GM18505 (cell line): ENCODE data around the gene TP53TG3B.
"Not testable (repeated sequence)": the region's sequence is repeated elsewhere in the genome, so short reads cannot be mapped to it uniquely, and the experiment has no call there.

ENCODE experiments used
- ATAC-seq: cut with Tn5 transposase; IDR thresholded peaks from one replicate; pipeline ENCODE4 v1.9.1; 2021; ENCODE audit not compliant: unreplicated experiment

The TP53TG3B gene, protein sequence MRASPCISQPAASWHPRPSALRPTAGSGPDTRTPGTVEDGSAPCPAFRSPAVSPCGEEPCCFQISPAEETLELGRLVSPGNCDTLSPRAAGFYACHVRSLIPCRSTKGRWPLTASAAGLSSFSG

DNA sequence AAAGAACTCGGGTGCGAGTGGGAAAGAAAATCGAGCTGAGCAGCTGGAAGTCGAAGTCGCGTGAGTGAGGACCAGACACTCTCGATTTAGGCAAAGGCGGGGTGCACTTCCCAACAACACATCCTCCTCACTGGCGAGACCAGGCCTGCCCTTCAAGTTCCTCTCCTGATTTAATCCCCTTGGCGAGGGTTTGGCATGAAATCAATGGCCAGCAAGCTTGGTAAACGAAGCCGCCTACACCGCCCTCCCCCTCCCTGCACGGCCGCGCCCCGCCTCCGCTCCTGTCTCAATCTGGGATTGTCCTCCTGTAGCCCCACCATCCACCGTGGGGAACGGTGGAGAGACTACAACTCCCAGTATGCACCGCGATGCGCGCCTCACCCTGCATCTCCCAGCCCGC is at the start of gene TP53TG3B:
Gene TP53TG3B (plus strand): TSS at position 301 of the 400 bp plus-strand sequence. CDS start 68 bp downstream, at position 369.
- not testable (repeated sequence) for ATAC-seq

DNA sequence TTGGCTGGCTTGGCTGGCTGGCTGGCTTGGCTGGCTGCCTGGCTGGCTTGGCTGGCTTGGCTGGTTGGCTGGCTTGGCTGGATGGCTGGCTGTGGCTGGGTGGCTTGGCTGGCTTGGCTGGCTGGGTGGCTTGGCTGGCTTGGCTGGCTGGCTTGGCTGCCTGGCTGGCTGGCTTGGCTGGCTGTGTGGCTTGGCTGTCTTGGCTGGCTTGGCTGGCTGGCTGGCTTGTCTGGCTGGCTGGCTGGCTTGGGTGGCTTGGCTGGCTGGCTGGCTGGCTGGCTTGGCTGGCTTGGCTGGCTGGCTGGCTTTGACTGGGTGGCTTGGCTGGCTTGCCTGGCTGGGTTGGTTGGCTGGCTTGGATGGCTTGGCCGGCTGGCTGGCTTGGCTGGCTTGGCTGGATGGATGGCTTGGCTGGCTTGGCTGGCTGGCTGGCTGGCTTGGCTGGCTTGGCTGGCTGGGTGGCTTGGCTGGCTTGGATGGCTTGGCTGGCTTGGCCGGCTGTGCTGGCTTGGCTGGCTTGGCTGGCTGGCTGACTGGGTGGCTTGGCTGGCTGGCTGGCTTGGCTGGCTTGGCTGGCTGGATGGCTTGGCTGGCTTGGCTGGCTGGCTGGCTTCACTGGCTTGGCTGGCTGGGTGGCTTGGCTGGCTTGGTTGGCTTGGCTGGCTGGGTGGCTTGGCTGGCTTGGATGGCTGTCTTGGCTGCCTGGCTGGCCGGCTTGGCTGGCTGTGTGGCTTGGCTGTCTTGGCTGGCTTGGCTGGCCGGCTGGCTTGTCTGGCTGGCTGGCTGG is 24.2 kb upstream of the TP53TG3B start:
- ATAC-seq, result not testable (repeated sequence)

DNA sequence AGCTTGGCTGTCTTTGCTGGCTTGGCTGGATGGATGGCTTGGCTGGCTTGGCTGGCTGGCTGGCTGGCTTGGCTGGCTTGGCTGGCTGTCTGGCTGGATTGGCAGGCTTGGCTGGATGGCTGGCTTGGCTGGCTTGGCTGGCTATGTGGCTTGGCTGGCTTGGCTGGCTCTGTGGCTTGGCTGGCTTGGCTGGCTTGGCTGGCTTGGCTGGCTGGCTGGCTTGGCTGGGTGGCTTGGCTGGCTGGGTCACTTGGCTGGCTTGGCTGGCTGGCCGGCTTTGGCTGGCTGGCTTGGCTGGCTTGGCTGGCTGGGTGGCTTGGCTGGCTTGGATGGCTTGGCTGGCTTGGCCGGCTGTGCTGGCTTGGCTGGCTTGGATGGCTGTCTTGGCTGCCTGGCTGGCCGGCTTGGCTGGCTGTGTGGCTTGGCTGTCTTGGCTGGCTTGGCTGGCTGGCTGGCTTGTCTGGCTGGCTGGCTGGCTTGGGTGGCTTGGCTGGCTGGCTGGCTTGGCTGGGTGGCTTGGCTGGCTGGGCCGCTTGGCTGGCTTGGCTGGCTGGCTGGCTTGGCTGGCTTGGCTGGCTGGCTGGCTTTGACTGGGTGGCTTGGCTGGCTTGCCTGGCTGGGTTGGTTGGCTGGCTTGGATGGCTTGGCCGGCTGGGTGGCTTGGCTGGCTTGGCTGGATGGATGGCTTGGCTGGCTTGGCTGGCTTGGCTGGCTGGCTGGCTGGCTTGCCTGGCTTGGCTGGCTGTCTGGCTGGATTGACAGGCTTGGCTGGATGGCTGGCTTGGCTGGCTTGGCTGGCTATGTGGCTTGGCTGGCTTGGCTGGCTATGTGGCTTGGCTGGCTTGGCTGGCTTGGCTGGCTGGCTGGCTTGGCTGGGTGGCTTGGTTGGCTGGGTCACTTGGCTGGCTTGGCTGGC is 22.8 kb upstream of the TP53TG3B start:
- not testable (repeated sequence) for ATAC-seq

DNA sequence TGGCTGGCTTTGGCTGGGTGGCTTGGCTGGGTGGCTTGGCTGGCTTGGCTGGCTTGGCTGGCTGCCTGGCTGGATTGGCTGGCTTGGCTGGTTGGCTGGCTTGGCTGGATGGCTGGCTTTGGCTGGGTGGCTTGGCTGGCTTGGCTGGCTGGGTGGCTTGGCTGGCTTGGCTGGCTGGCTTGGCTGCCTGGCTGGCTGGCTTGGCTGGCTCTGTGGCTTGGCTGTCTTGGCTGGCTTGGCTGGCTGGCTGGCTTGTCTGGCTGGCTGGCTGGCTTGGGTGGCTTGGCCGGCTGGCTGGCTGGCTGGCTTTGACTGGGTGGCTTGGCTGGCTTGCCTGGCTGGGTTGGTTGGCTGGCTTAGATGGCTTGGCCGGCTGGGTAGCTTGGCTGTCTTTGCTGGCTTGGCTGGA is 22.1 kb upstream of the TP53TG3B start:
- ATAC-seq, result not testable (repeated sequence)

DNA sequence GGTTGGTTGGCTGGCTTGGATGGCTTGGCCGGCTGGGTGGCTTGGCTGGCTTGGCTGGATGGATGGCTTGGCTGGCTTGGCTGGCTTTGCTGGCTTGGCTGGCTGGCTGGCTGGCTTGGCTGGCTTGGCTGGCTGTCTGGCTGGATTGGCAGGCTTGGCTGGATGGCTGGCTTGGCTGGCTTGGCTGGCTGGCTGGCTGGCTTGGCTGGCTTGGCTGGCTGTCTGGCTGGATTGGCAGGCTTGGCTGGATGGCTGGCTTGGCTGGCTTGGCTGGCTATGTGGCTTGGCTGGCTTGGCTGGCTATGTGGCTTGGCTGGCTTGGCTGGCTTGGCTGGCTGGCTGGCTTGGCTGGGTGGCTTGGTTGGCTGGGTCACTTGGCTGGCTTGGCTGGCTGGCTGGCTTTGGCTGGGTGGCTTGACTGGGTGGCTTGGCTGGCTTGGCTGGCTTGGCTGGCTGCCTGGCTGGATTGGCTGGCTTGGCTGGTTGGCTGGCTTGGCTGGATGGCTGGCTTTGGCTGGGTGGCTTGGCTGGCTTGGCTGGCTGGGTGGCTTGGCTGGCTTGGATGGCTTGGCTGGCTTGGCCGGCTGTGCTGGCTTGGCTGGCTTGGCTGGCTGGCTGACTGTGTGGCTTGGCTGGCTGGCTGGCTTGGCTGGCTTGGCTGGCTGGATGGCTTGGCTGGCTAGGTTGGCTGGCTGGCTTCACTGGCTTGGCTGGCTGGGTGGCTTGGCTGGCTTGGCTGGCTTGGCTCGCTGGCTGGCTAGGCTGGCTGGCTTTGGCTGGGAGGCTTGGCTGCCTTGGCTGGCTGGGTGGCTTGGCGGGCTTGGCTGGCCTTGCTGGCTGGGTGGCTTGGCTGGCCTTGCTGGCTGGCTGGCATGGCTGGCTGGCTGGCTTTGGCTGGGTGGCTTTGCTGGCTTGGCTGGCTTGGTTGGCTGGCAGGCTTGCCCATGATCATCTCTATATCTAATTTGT is 21.3 kb upstream of the TP53TG3B start:
- ATAC-seq, result not testable (repeated sequence)
